Measurements from ENCODE around the gene OSGIN1.

The OSGIN1 gene

DNA sequence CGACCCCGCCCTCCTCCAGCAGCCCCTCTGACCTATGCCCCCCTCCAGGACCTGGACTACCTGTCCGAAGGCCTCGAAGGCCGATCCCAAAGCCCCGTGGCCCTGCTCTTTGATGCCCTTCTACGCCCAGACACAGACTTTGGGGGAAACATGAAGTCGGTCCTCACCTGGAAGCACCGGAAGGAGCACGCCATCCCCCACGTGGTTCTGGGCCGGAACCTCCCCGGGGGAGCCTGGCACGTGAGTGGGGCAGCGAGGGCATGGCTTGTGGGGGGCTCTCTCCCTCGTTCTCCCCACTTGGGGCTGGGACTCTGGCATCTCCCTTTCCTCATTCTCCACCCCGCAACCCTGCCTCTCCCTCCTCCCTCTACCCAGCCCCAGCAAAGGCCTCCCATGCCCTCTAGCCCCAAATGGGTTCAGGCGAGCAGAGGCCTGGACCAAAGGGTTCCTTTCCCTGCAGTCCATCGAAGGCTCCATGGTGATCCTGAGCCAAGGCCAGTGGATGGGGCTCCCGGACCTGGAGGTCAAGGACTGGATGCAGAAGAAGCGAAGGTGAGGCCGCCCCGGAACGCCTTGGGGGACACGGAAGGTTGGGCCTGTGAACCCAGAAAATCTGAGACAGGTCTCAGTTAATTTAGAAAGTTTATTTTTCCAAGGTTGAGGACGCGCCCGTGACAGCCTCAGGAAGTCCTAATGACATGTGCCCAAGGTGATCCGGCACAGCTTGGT, 7.6 kb downstream of the OSGIN1 start:
- TF ChIP-seq, protein P1, sequence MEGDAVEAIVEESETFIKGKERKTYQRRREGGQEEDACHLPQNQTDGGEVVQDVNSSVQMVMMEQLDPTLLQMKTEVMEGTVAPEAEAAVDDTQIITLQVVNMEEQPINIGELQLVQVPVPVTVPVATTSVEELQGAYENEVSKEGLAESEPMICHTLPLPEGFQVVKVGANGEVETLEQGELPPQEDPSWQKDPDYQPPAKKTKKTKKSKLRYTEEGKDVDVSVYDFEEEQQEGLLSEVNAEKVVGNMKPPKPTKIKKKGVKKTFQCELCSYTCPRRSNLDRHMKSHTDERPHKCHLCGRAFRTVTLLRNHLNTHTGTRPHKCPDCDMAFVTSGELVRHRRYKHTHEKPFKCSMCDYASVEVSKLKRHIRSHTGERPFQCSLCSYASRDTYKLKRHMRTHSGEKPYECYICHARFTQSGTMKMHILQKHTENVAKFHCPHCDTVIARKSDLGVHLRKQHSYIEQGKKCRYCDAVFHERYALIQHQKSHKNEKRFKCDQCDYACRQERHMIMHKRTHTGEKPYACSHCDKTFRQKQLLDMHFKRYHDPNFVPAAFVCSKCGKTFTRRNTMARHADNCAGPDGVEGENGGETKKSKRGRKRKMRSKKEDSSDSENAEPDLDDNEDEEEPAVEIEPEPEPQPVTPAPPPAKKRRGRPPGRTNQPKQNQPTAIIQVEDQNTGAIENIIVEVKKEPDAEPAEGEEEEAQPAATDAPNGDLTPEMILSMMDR (IDR thresholded peaks at IDR 0.05; ENCODE audit: borderline replicate concordance, control extremely low read depth, extremely low read depth, insufficient read depth, missing control alignments) = no peak
- in situ Hi-C loops (cut with MboI; ENCODE audit: low sequenced_read_pairs, unreplicated experiment) = loop anchor here (25.0 kb wide), 2 partner anchors 102 to 527 kb away; no protein-coding TSS in a partner anchor
- DNase-seq (ENCODE audit: low spot score) = no peak

DNA sequence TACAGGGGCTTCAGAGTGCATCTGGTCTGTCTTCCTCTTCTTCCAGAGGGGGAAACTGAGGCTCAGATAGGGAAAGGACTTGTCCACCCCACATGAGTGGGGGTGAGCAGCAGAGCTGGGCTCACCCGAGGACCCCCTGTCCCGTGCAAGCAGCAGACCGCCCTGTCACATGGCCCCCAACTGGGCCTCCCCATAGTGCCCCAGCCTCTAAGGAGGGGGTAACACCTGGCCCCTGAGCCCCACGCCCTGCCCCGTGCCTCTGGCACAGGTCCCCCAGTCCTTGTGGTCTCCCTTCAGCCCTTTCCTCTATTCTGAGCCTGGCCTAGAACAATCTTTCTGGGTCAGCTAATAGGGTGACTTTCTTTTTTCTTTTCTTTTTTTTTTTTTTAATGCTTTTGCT, 8.6 kb downstream of the OSGIN1 start:
- no peak for DNase-seq (ENCODE audit: low spot score)
- in situ Hi-C loops (cut with MboI; ENCODE audit: low sequenced_read_pairs, unreplicated experiment) = loop anchor here (25.0 kb wide), 2 partner anchors 101 to 526 kb away; no protein-coding TSS in a partner anchor
- TF ChIP-seq, protein P1 (IDR thresholded peaks at IDR 0.05; ENCODE audit: borderline replicate concordance, control extremely low read depth, extremely low read depth, insufficient read depth, missing control alignments) = no peak

DNA sequence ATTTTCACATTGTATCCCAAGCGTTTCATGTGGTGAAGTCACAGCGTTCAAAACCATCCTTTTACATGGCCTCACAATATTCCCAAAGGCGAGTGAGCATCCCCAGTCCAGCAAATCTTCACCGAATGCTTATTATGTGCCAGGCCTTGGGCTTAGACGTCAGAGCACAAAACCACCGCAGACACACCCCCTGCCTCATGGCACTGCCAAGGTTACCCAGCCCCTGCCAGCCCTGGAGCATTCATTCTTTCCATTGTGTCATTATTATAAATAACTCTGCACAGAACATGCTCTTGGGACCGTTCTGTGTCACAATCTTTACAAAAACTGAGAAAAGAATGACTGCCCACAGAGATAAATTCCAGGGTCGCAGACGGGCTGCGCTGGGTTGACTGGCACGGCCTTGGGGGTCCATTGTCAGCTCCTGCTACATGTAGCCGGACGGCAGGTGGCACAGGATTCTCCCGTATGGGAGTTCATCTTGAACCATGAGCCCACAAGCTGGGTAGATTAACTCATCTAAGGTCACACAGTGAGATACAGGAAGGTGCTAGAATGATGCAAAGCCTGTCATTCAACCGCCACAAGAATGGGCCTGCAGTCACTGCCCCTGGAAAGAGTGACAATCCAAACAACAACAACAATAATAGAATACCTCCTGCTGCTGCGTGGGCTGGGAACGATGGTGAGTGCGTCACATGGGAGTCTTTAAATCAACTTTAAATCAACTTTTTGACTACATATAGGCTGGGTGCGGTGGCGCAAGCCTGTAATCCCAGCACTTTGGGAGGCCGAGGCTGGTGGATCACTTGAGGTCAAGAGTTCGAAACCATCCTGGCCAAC, 10.5 kb downstream of the OSGIN1 start:
- TF ChIP-seq, protein P1 (IDR thresholded peaks at IDR 0.05; ENCODE audit: borderline replicate concordance, control extremely low read depth, extremely low read depth, insufficient read depth, missing control alignments) = no peak
- no peak for DNase-seq (ENCODE audit: low spot score)
- in situ Hi-C loops (cut with MboI; ENCODE audit: low sequenced_read_pairs, unreplicated experiment) = loop anchor here (25.0 kb wide), 2 partner anchors 99 to 524 kb away; no protein-coding TSS in a partner anchor

DNA sequence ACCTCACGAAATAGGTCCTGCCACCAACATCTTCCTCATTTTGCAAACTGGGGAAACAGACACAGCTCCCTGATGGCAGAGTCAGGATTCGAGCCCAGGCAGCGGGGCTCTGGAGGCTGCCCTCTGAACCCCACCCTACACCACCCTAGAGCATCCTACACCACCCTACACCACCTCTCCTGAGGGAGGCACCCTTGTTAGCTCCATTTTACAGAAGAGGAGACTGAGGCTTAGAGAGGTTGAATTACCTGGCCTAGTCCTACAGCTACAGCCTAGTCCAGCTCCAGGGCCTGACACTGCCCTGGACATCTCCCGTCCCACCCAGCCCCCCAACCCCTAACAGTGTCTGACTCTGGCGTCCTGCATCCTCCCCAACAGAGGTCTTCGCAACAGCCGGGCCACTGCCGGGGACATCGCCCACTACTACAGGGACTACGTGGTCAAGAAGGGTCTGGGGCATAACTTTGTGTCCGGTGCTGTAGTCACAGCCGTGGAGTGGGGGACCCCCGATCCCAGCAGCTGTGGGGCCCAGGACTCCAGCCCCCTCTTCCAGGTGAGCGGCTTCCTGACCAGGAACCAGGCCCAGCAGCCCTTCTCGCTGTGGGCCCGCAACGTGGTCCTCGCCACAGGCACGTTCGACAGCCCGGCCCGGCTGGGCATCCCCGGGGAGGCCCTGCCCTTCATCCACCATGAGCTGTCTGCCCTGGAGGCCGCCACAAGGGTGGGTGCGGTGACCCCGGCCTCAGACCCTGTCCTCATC, 11.8 kb downstream of the OSGIN1 start:
- no peak for DNase-seq (ENCODE audit: low spot score)
- TF ChIP-seq, protein P1 (IDR thresholded peaks at IDR 0.05; ENCODE audit: borderline replicate concordance, control extremely low read depth, extremely low read depth, insufficient read depth, missing control alignments) = no peak
- in situ Hi-C loops (cut with MboI; ENCODE audit: low sequenced_read_pairs, unreplicated experiment) = loop anchor here (25.0 kb wide), 2 partner anchors 97 to 522 kb away; no protein-coding TSS in a partner anchor

DNA sequence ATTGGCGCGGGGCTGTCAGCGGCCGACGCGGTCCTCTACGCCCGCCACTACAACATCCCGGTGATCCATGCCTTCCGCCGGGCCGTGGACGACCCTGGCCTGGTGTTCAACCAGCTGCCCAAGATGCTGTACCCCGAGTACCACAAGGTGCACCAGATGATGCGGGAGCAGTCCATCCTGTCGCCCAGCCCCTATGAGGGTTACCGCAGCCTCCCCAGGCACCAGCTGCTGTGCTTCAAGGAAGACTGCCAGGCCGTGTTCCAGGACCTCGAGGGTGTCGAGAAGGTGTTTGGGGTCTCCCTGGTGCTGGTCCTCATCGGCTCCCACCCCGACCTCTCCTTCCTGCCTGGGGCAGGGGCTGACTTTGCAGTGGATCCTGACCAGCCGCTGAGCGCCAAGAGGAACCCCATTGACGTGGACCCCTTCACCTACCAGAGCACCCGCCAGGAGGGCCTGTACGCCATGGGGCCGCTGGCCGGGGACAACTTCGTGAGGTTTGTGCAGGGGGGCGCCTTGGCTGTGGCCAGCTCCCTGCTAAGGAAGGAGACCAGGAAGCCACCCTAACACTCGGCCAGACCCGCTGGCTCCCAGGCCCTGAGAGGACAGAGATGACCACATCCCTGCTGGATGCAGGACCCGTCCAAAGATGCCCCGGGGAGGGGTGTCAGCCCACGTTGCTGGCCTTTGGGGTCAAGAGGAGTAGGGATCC, 12.6 kb downstream of the OSGIN1 start:
- no peak for DNase-seq (ENCODE audit: low spot score)
- TF ChIP-seq, protein P1 (IDR thresholded peaks at IDR 0.05; ENCODE audit: borderline replicate concordance, control extremely low read depth, extremely low read depth, insufficient read depth, missing control alignments) = no peak
- in situ Hi-C loops (cut with MboI; ENCODE audit: low sequenced_read_pairs, unreplicated experiment) = loop anchor here (25.0 kb wide), 2 partner anchors 97 to 522 kb away; no protein-coding TSS in a partner anchor

Data from GM13976 (cell line).